HepG2 (cell line): ENCODE measurements around the gene PIM1. TPM values are rescaled to one million over a fixed set of nuclear protein-coding genes. Genes with fewer than 3 reads are reported as not detected.

Experiments used
- AFF4 ChIP-seq: sonication (generic); formaldehyde crosslinking; IDR thresholded peaks from 2 replicates; pipeline ENCODE4 v1.4.0; 2020; ENCODE audit warnings: missing genetic modification reagents
- CENPBD1 ChIP-seq: sonication (generic); formaldehyde crosslinking; IDR thresholded peaks from 2 replicates; pipeline ENCODE4 v1.8.0; 2022; ENCODE audit warnings: missing genetic modification reagents, low read depth, mild to moderate bottlenecking, borderline replicate concordance
- FOXJ3 ChIP-seq: sonication (generic); formaldehyde crosslinking; IDR thresholded peaks from 2 replicates; pipeline ENCODE4 v1.4.0; 2020; ENCODE audit warnings: missing genetic modification reagents, mild to moderate bottlenecking, borderline replicate concordance
- HMG20B ChIP-seq: conservative IDR thresholded peaks from 2 replicates; pipeline ENCODE4 v1.6.1; 2016; ENCODE audit warnings: missing genetic modification reagents, missing compliant biosample characterization
- KLF13 ChIP-seq: sonication (generic); formaldehyde crosslinking; IDR thresholded peaks from 2 replicates; pipeline ENCODE4 v1.4.0; 2020; ENCODE audit warnings: mild to moderate bottlenecking, missing genetic modification reagents
- MIER2 ChIP-seq: IDR thresholded peaks from 2 replicates; pipeline ENCODE4 v1.6.1; 2016; ENCODE audit warnings: missing biosample characterization, missing genetic modification reagents
- NFYC ChIP-seq: IDR thresholded peaks from 2 replicates; pipeline ENCODE4 v1.6.1; 2016; ENCODE audit warnings: missing genetic modification reagents, missing compliant biosample characterization
- PRDM4 ChIP-seq: sonication (generic); formaldehyde crosslinking; IDR thresholded peaks from 2 replicates; pipeline ENCODE4 v1.9.0; 2021; ENCODE audit warnings: missing genetic modification reagents, borderline replicate concordance
- SMAD3 ChIP-seq: sonication (generic); formaldehyde crosslinking; IDR thresholded peaks from 2 replicates; pipeline ENCODE4 v1.4.0; 2020; ENCODE audit warnings: missing genetic modification reagents
- ZBTB10 ChIP-seq: sonication (generic); formaldehyde crosslinking; IDR thresholded peaks from 2 replicates; pipeline ENCODE4 v1.4.0; 2020; ENCODE audit warnings: missing genetic modification reagents, borderline replicate concordance
- ZBTB2 ChIP-seq: sonication (generic); formaldehyde crosslinking; IDR thresholded peaks from 2 replicates; pipeline ENCODE4 v1.8.0; 2022; ENCODE audit warnings: low read depth, missing genetic modification reagents
- ZNF280B ChIP-seq: sonication (generic); formaldehyde crosslinking; IDR thresholded peaks from 2 replicates; pipeline ENCODE4 v1.5.0; 2020; ENCODE audit warnings: missing genetic modification reagents, mild to moderate bottlenecking, borderline replicate concordance
- ZNF605 ChIP-seq: sonication (generic); formaldehyde crosslinking; IDR thresholded peaks from 2 replicates; pipeline ENCODE4 v1.8.0; 2022; ENCODE audit warnings: mild to moderate bottlenecking, missing genetic modification reagents
- ZNF660 ChIP-seq: sonication (generic); formaldehyde crosslinking; IDR thresholded peaks from 2 replicates; pipeline ENCODE4 v1.5.1; 2020; ENCODE audit warnings: mild to moderate bottlenecking, low read depth, missing genetic modification reagents, borderline replicate concordance
- polyA plus RNA-seq, 8 experiments: library from polyadenylated mRNA; depleted of rRNA in 3 of 8; stranded (reverse) in 7 of 8; unstranded in 1 of 8; fragments of >200 nt; fragmentation: Illumina TruSeq in 4 of 8; extraction: Trizol in 4 of 8; gene quantifications; 2 replicates each; pipeline versions ENCODE4 v1.2.1 to v1.2.3, GENCODE V29; 2011 to 2016; ENCODE audit warnings: low read depth in 4 of 8, missing spikeins in 1 of 8, mixed read lengths in 1 of 8; ENCODE audit not compliant: insufficient read depth in 1 of 8
- total RNA-seq, 5 experiments: library from RNA; depleted of rRNA; stranded (reverse); fragments of >200 nt; fragmentation: Illumina TruSeq; extraction: Trizol; gene quantifications; 2 replicates each; pipeline ENCODE4 v1.2.3, GENCODE V29; 2016; ENCODE audit warnings: low read depth in 1 of 5

Gene PIM1
- total and polyA plus RNA-seq, 2 of the 13 experiments (the other 11 are each of a cell fraction or from before 2014, with no cell fraction given) = 29.4 to 117 TPM

- 0 out of 2 replicates have a peak, but pooled peaks have one; percentile 82 for TF ChIP-seq AFF4 (CRISPR knock-in tag)
- peak; percentile 94 for TF ChIP-seq ZNF605 (CRISPR knock-in tag)
- TF ChIP-seq PRDM4 (CRISPR knock-in tag) = no peak
- peak; percentile 37; the same call in 1 of the 2 replicates for TF ChIP-seq CENPBD1 (CRISPR knock-in tag)
- peak; percentile 91; the same call in 1 of the 2 replicates for TF ChIP-seq FOXJ3 (CRISPR knock-in tag)
- peak; percentile 16; the same call in 1 of the 2 replicates for TF ChIP-seq SMAD3 (CRISPR knock-in tag)
- TF ChIP-seq MIER2 (CRISPR knock-in tag) = no peak; the same call in 1 of the 2 replicates
- peak; percentile 79 for TF ChIP-seq ZNF280B (CRISPR knock-in tag)
- no peak for TF ChIP-seq ZNF660
- no peak for TF ChIP-seq KLF13 (CRISPR knock-in tag)
- TF ChIP-seq NFYC = peak; percentile 61
- TF ChIP-seq ZBTB10 (CRISPR knock-in tag) = peak; percentile 65; the same call in 1 of the 2 replicates
- TF ChIP-seq HMG20B (CRISPR knock-in tag) = 0 out of 2 replicates have a peak, but pooled peaks have one; percentile 58
- TF ChIP-seq ZBTB2 = no peak
Observed at GRCh38 chr6:37169496-37170272, at the start of gene PIM1 (continued).
